Inflammatory macrophage treated with lipopolysaccharide for 1 hour (primary cell): ENCODE results near the gene ACYP2.

ENCODE experiments used
- DNase-seq, 2 donors: peaks; one replicate each; pipeline ENCODE4 v3.0.0-alpha.2; 2020 to 2022

Gene ACYP2

GRCh38 chr2:54164106-54164505 lies 48.7 kb downstream of the ACYP2 start:
- no peak for DNase-seq

DNA sequence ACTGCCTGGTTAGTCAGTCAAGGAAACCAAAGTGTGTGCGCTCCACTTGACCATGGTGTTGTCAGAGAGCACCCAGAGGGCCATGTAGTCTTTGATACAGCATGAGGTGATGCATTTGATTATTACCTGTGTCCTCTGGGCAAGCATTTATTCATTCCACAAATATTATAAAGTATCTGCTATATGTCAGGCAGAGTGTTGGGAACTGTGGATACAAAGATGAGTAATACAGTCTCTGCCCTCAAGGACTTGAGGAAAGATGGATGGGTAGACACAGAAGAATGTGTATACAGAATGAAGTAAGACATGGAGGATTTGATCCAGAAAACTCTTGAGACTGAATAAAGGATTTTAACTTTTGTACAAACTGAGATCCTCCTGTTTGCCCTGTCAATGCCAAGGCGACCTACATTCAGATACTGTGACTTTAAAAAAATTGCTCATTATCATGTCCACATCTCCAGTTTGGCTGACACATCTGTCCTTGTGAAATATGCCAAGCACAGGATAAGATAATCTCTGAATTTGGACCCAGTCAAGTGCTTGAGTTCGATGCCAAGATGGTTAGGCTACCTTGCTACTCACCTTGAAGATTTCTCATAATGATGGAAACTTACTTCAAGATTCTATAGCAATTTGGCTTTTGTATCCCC lies 50.8 kb downstream of the ACYP2 start:
- DNase-seq: no peak

DNA sequence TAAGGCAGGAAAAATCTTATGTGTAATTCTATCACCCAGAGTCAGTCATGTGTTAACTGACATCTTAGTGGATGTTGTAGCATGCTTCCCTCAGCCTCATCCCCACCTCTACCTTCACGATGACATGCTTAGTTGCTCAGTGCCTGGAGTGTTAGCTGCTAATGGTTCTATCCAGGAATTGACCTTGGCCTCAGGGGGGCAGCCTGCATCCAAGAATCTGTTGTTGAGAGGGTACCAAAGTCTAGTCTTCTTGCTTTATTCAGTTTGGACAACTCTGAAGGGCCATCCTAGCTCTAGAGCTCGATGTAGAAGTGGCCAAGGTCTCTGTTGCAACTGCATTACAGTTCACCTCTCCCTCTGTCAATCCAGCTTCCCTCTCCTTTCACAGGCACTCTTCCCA lies 61.2 kb downstream of the ACYP2 start:
- DNase-seq: no peak

- DNase-seq: no peak
Observed at GRCh38 chr2:54183281-54183680, 67.9 kb downstream of the ACYP2 start.

DNA sequence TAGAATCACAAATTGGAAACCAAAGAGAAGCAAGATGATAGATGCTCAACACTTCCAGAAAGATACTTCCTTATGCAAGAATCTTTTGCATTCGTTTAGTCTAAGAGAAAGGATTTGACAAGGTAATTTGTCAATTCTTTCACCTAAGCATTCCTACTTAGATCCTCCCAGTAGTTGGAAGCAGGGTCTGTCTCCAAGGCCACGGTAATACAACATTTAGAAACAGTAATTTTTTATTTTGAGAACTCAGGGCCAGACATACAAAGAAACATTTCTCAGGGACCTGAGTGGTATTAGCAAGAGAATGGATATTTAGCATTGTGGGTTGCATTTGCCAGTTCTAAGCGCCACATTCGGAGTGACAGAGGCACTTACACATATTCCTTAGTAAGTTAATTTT lies 68.6 kb downstream of the ACYP2 start:
- no peak for DNase-seq

GRCh38 chr2:54185105-54185504 lies 69.7 kb downstream of the ACYP2 start:
- no peak for DNase-seq

GRCh38 chr2:54187331-54187730 lies 71.9 kb downstream of the ACYP2 start:
- no peak for DNase-seq

- DNase-seq: no peak
Observed at GRCh38 chr2:54189539-54189938, 74.1 kb downstream of the ACYP2 start.

DNA sequence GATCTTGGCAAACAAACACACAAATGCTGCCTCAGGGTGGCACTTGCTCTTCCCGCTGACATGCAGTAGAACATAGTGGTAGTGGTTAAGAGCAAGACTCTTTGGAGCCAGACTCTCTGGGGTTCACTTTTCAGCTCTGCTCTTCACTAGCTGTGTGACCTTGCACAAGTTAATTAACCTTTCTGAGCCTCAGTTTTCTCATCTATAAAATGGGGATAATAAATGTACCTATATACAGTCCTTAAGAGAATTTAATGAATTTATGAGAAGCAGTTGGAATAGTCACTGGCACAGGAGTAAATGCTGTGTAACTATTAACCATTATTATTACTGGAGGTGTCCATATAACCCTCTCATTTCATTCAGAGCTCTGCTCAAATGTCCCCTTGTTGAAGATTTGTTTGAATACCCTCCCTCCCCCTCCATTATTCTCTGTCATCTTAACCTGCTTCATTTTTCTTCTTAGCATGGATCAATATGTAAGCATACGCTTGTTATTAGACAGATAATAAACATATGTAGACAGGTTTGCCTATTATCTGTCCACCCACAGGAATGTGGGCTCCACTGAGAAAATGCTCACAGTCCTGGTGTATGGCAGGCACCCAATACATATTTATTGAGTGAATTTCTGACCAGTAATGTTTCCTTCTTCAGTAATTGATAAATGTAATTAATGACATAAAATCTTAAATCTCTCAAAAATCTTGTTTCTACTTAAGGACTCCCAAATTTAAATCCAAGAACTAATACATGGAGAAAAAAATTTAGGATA lies 76.1 kb downstream of the ACYP2 start:
- no peak for DNase-seq

DNA sequence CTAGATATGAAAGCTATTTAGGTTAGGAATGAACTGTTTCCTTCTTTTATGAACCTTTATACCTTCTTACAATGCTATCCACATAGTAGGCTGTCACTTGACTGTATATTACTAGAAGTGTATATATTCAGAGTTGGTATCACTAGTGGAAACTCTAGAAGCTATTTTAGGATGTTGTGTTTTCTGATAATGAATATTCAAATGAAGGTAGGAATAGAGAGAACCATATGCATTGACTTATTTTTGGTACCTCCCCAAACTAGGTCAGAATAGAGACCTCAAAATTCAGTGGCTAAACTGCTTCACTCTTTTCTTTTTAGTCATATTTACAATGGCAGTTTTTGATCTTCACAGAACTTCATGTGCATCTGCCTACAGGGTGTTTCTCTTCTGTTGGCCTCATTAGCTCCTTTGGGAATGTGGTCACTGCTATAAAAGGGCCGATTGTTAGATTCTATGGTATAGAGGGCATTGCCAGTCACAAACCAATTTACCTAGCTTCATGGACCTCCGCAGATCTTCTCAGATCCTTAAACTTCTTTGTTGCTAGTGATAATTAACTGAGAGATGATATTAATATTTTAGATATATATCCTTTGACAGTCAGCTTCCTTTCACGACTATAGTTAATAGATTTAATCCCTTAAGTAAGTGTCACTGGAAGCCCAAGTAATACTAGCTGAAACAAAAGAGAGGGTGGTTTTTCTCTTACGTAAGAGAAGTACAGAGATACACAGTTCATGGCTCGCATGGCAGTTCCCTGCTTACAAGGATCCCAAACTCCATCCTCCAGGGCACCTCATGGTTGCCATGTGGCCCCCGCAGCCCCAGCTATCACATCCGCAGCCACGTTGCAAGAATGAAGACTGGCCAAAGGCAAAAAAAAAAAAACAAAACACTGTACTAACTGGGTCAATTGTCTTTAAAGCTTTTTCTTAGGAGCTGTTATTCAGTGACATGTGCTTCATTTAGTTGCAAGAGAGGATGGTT lies 79.6 kb downstream of the ACYP2 start:
- DNase-seq: no peak

- no peak for DNase-seq
Observed at GRCh38 chr2:54196646-54197045, 81.2 kb downstream of the ACYP2 start.

- DNase-seq: no peak
Observed at GRCh38 chr2:54204476-54204875, 89.1 kb downstream of the ACYP2 start.

DNA sequence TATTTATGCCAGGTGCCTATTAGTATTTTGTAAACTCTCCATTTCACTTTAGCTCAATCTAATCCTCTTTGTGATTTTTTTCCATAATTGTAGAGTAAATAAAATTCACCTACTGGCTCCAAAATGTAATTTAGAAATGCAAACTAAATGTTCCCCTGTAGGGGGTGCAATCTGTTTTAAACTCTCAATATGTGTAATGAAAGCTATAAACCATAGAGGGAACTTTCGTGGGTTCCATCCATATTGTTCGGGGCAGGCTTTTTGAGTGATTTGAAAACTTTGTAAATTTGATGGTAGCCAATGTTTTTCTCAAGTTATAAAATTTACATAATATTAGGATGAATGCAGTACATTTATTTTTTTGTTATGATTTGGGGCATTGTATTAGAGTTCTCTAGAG lies 91.2 kb downstream of the ACYP2 start:
- DNase-seq: peak in 1 of 2 donors; percentile 27

DNA sequence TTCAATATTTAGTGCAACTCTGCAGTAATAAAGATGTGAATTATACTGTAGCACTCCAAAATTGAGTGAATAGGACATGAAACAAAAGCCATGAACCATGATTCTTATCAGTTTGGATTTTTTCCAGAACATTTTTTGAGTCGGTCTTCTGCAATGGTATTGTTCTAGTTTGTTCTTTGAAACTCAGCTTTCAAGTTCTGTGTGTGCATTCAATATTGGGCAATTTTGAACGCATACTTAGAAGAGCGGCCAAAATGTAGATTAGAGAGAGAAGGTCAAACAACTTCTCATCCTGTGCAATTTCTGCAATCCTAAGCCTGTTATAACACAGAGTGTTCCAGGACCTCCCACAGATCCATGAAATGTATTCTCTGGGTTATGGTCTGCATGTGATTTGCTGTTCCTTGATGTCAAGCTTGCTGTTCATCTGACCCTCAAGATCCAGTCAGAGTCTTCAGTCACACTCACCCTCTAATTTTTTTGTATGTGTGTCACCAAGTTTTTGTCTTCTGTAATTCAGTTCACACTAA lies 92.3 kb downstream of the ACYP2 start:
- no peak for DNase-seq

DNA sequence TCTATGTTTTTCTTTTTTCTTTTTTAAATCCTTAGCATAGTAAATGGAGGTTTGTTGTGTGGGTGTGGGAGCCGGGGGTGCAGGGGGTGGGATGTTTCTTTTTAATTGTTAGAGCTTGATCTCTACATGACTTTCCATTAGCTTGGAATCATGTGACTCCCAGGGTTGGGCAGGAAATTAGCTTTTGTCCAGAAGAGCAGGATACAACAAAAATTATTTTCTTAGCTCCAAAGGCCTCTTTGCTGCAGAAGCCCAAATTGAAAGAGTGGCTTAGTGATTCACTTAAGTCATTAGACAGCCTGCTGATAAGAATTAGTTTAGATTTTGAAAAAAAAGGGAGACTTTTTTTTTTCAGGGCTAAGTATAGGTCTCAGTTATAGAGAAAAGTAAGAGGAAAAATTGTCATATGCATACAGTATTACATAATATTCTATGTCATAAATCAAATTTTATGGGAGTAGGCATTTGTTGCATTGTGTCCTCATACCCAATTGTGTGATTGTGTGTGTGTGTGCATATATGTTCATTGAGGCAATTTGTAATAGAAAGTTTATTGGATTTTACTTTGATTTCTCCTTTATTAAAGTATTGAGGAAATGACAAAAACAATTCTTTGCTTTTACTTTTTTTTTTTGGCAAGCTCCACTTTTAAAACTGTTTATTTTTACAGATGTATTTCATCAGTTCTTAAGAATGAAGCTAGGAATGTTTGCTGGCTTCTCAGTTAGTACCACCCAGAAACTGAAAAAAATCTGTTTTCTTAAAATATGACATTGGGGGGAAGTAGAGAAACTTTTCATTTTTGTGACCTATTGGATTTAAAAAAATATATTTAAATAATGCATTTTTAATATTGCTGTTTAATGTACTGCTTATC lies 93.2 kb downstream of the ACYP2 start:
- no peak for DNase-seq

- no peak for DNase-seq
Observed at GRCh38 chr2:54209379-54209778, 94.0 kb downstream of the ACYP2 start.

- DNase-seq: no peak
Observed at GRCh38 chr2:54212456-54212855, 97.0 kb downstream of the ACYP2 start.

DNA sequence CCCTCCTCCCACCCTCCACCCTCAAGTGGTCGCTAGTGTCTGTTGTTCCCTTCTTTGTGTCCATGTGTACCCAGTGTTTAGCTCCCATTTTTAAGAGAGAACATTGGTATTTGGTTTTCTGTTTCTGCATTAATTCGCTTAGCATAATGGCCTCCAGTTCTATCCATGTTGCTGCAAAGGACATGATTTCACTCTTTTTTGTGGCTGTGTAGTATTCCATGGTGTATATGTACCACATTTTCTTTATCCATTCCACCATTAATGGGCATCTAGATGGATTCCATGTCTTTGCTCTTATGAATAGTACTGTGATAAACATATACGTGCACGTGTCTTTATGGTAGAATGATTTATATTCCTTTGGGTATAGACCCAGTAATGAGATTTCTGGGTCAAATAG lies 97.7 kb downstream of the ACYP2 start:
- DNase-seq: no peak

GRCh38 chr2:54224997-54225396 lies 109.6 kb downstream of the ACYP2 start:
- no peak for DNase-seq

DNA sequence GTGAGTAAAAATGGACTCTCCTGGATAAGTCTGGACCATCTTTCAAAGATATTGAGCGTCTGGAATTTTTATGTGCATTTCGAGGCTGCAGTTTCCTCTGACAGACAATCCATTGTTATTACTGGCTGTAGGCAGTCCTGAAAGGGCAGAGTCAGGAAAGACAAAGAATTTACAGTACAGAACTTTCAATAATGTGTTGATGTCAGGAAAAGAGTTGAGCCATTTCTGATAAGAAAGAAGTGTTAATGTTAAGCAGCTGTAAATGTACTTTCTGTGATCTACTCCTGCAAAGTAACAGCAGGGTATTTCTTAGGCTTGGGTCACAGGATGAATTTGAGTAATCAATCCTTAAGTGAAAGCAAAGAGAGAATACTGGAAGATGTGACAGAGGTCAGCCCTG lies 110.8 kb downstream of the ACYP2 start:
- DNase-seq: no peak

DNA sequence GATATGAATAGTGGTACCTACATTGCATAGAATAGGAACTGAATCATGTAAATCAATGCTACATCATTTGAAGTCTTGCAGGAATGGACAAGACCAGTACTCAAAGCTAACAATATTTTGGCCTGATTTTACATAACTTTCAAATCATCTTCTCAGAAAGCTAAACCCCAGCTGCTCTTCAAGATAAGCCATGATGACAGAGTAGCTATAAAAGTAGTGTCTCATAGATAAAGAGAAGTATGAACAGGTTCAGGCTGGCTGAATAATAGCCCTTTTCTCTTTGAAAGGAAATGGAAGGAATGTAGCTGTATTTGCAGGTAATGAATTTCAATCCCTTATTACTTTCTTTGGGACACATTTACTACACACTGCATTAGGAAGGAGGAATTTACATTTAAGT lies 112.4 kb downstream of the ACYP2 start:
- no peak for DNase-seq

GRCh38 chr2:54228945-54229344 lies 113.5 kb downstream of the ACYP2 start:
- DNase-seq: no peak
